GM12878 (cell line): ENCODE results near the gene ACRBP. TPM values are rescaled to one million over a fixed set of nuclear protein-coding genes. Genes with fewer than 3 reads are reported as not detected.

Source experiments
- BCL11A ChIP-seq: IDR thresholded peaks from 2 replicates; pipeline ENCODE4 v1.6.1; 2011; ENCODE audit warnings: low read depth, low read length
- CTCF ChIP-seq, 3 experiments: IDR thresholded peaks in 2 of 3; conservative IDR thresholded peaks in 1 of 3; 2 replicates each; pipeline ENCODE4 v1.5.1; 2011; ENCODE audit warnings: low read depth in 3 of 3, low read length in 3 of 3, mild to moderate bottlenecking in 3 of 3, control low read depth in 2 of 3, moderate library complexity in 2 of 3, inconsistent platforms in 1 of 3, mixed read lengths in 1 of 3; ENCODE audit not compliant: control insufficient read depth in 2 of 3, insufficient read depth in 1 of 3; ENCODE audit errors: extremely low read depth in 1 of 3
- E2F8 ChIP-seq: fragments of 450-650 bp; IDR thresholded peaks from 2 replicates; pipeline ENCODE4 v1.6.1; 2018; ENCODE audit warnings: mild to moderate bottlenecking, low read depth, moderate library complexity; ENCODE audit not compliant: partially characterized antibody
- EED ChIP-seq: sonication (generic); IDR thresholded peaks from 2 replicates; pipeline ENCODE4 v1.6.1; 2016; ENCODE audit warnings: antibody characterized with exemption, low read depth
- HDAC2 ChIP-seq: fragments of 200-600 bp; sonication (generic); IDR thresholded peaks from 2 replicates; pipeline ENCODE4 v1.6.1; 2017
- HDGF ChIP-seq: fragments of 450-650 bp; IDR thresholded peaks from 2 replicates; pipeline ENCODE4 v1.6.1; 2016; ENCODE audit warnings: antibody characterized with exemption
- IKZF1 ChIP-seq: fragments of 450-650 bp; conservative IDR thresholded peaks from 2 replicates; pipeline ENCODE4 v1.6.1; 2017; ENCODE audit warnings: antibody characterized with exemption, mild to moderate bottlenecking
- IKZF2 ChIP-seq, 2 experiments: fragments of 450-650 bp; IDR thresholded peaks; 2 replicates each; pipeline ENCODE4 v1.6.1; 2017; ENCODE audit warnings: mild to moderate bottlenecking in 2 of 2, moderate library complexity in 2 of 2
- NFYB ChIP-seq: IDR thresholded peaks from 2 replicates; pipeline ENCODE4 v1.6.1; 2011; ENCODE audit warnings: low read depth, mild to moderate bottlenecking, low read length, improper control_type of control experiment, moderate library complexity; ENCODE audit not compliant: insufficient read depth
- PAX8 ChIP-seq: fragments of 450-650 bp; IDR thresholded peaks from 2 replicates; pipeline ENCODE4 v1.6.1; 2017; ENCODE audit warnings: mild to moderate bottlenecking, moderate library complexity
- POLR2AphosphoS5 ChIP-seq: IDR thresholded peaks from 2 replicates; pipeline ENCODE4 v1.6.1; 2011; ENCODE audit warnings: mild to moderate bottlenecking, low read length, inconsistent platforms
- RCOR1 ChIP-seq: conservative IDR thresholded peaks from 2 replicates; pipeline ENCODE4 v1.6.1; 2012; ENCODE audit warnings: low read depth, low read length, improper control_type of control experiment
- RELB ChIP-seq: fragments of 450-650 bp; IDR thresholded peaks from 2 replicates; pipeline ENCODE4 v1.6.1; 2017; ENCODE audit warnings: low read depth, mild to moderate bottlenecking, moderate library complexity
- RFX5 ChIP-seq: IDR thresholded peaks from 2 replicates; pipeline ENCODE4 v1.6.1; 2011; ENCODE audit warnings: low read depth, low read length, improper control_type of control experiment
- SKIL ChIP-seq: fragments of 450-650 bp; IDR thresholded peaks from 2 replicates; pipeline ENCODE4 v1.6.1; 2017; ENCODE audit warnings: mild to moderate bottlenecking, low read depth, inconsistent platforms; ENCODE audit not compliant: poor library complexity, severe bottlenecking
- SMAD5 ChIP-seq: IDR thresholded peaks from 2 replicates; pipeline ENCODE4 v1.6.1; 2016; ENCODE audit warnings: antibody characterized with exemption, low read depth
- SPI1 ChIP-seq: IDR thresholded peaks from 2 replicates; pipeline ENCODE4 v1.6.1; 2011; ENCODE audit warnings: low read depth, mild to moderate bottlenecking, low read length, moderate library complexity, borderline replicate concordance; ENCODE audit not compliant: insufficient read depth
- STAT1 ChIP-seq: fragments of 450-650 bp; conservative IDR thresholded peaks from 2 replicates; pipeline ENCODE4 v1.6.1; 2014; ENCODE audit warnings: antibody characterized with exemption, mild to moderate bottlenecking
- TCF7 ChIP-seq: IDR thresholded peaks from 2 replicates; pipeline ENCODE4 v1.6.1; 2014; ENCODE audit warnings: antibody characterized with exemption, borderline replicate concordance
- ZBTB33 ChIP-seq: fragments of 450-650 bp; IDR thresholded peaks from 2 replicates; pipeline ENCODE4 v1.6.1; 2017; ENCODE audit warnings: mild to moderate bottlenecking
- ZNF24 ChIP-seq: fragments of 450-650 bp; IDR thresholded peaks from 2 replicates; pipeline ENCODE4 v1.6.1; 2017; ENCODE audit warnings: antibody characterized with exemption, mild to moderate bottlenecking
- polyA plus RNA-seq, 11 experiments: library from polyadenylated mRNA; depleted of rRNA in 4 of 11; unstranded in 6 of 11; stranded (reverse) in 5 of 11; fragments of >200 nt; fragmentation: Nextera tagmentation in 4 of 11; fragmentation: Illumina TruSeq in 1 of 11; extraction: Ambion mirVana in 4 of 11; extraction: Trizol in 1 of 11; gene quantifications; 1 replicate in 1 of 11; 2 replicates in 10 of 11; pipeline versions ENCODE4 v1.2.1 to v1.2.3, GENCODE V29; 2011 to 2016; ENCODE audit warnings: inconsistent platforms in 2 of 11, missing spikeins in 2 of 11, low read depth in 1 of 11
- total RNA-seq, 4 experiments: library from RNA; depleted of rRNA in 3 of 4; stranded (reverse); fragments of >200 nt in 3 of 4; fragmentation: Illumina TruSeq in 1 of 4; extraction: Trizol in 1 of 4; gene quantifications; 2 replicates each; pipeline versions ENCODE4 v1.2.1 to v1.2.3, GENCODE V29; 2013 to 2021

Gene ACRBP
- total and polyA plus RNA-seq, 10 of the 15 experiments (the other 5 are each of a cell fraction or from before 2014, with no cell fraction given), result 0.54 to 1.4 (median 0.87) TPM

GRCh38 chr12:6613015-6613775, 34.0 kb downstream of the ACRBP start (continued):
- TF ChIP-seq SKIL (no peak), RFX5 (no peak), NFYB (no peak), ZNF24 (no peak), POLR2AphosphoS5 (no peak), SMAD5 (no peak), RCOR1 (no peak), STAT1 (no peak), IKZF2 (IDR thresholded peaks at IDR 0.05) (peak; percentile 58 to 64; a peak in 2 of 4 replicates), TCF7 (no peak), EED (peak; percentile 56), E2F8 (no peak), HDGF (peak; percentile 81), ZBTB33 (no peak), BCL11A (no peak), IKZF1 (peak; percentile 64), RELB (no peak; the same call in 1 of the 2 replicates), PAX8 (no peak), CTCF (IDR thresholded peaks at IDR 0.05 in 2 of 3, conservative IDR thresholded peaks at IDR 0.05 in 1 of 3; ENCODE audit: control insufficient read depth in 2 of 3, extremely low read depth in 1 of 3, insufficient read depth in 1 of 3, low read depth in 3 of 3, low read length in 3 of 3) (no peak), SPI1 (no peak), HDAC2 (no peak)
